ENCODE data around the gene CXXC4.

DNA sequence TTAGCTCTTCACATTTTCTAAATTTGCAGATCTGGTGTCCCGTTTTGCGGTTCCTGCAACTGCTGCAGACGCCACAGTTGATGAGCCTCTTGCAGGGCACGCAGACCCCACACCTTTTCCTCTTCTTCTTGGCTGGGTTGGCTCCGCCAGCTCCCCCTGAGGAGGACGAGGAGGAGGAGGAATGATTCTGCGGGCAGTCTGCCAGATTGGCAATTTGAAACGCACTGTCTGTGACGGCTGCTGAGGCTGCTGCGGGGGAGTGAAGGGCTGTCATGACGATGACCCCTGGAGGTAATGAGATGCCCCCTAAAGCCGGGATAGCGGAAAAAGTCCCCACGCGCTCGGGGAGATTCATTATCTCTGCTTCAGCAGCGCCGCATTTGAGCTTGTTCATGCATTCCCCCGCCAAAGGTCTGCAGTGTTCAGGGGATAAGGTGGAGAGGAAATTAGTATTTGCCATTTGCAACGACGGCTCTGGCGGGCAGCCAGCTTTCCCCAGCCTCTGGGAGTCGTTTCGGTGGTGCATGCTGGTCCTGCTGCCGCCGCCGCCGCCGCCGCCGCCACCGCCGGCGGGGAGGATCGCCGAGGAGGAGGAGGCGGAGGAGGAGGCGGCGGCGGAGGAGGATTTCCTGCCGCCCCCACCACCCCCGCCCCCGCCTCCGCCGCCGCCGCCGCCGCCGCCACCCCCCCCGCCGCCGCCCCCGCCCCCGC lies 3.8 kb downstream of the CXXC4 start:
- TF ChIP-seq, protein P1, sequence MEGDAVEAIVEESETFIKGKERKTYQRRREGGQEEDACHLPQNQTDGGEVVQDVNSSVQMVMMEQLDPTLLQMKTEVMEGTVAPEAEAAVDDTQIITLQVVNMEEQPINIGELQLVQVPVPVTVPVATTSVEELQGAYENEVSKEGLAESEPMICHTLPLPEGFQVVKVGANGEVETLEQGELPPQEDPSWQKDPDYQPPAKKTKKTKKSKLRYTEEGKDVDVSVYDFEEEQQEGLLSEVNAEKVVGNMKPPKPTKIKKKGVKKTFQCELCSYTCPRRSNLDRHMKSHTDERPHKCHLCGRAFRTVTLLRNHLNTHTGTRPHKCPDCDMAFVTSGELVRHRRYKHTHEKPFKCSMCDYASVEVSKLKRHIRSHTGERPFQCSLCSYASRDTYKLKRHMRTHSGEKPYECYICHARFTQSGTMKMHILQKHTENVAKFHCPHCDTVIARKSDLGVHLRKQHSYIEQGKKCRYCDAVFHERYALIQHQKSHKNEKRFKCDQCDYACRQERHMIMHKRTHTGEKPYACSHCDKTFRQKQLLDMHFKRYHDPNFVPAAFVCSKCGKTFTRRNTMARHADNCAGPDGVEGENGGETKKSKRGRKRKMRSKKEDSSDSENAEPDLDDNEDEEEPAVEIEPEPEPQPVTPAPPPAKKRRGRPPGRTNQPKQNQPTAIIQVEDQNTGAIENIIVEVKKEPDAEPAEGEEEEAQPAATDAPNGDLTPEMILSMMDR (IDR thresholded peaks at IDR 0.05; ENCODE audit: low read depth, low read length, poor library complexity, severe bottlenecking), result no peak
- TF ChIP-seq EZH2phosphoT487 (IDR thresholded peaks at IDR 0.05; ENCODE audit: borderline replicate concordance, low read length), result no peak; the same call in 1 of the 2 replicates

All from DOHH2 (cell line).